ENCODE results near the gene MTX1. TPM values are rescaled to one million over a fixed set of nuclear protein-coding genes. Genes with fewer than 3 reads are reported as not detected.

MTX1 gene
- total RNA-seq, 1 donor from 2014 or later, result 38.8 TPM

- no peak for TF ChIP-seq CTCF (IDR thresholded peaks at IDR 0.05; ENCODE audit: unreplicated experiment)
- no peaks in the 10 kb centered on the region for H3K9me3 Mint-ChIP-seq (ENCODE audit: unreplicated experiment)
- peaks cover 10% of the 10 kb centered on the region for H3K27me3 Mint-ChIP-seq (ENCODE audit: unreplicated experiment)
- peaks cover 20% of the 10 kb centered on the region for H3K4me1 Mint-ChIP-seq (ENCODE audit: unreplicated experiment)
- H3K36me3 Mint-ChIP-seq (ENCODE audit: low read depth, unreplicated experiment), result peaks cover 15% of the 10 kb centered on the region
- no peak for DNase-seq (ENCODE audit: low spot score)
- no peak overlapping the region for H3K27ac Mint-ChIP-seq (ENCODE audit: unreplicated experiment)
- H3K4me3 Mint-ChIP-seq (ENCODE audit: unreplicated experiment), result no peak overlapping the region
Observed at GRCh38 chr1:155247667-155248553, 39.4 kb downstream of the MTX1 start.

- peaks cover 15% of the 10 kb centered on the region for H3K36me3 Mint-ChIP-seq (ENCODE audit: low read depth, unreplicated experiment)
- peaks cover 16% of the 10 kb centered on the region for H3K27me3 Mint-ChIP-seq (ENCODE audit: unreplicated experiment)
- DNase-seq (ENCODE audit: low spot score), result no peak
- H3K9me3 Mint-ChIP-seq (ENCODE audit: unreplicated experiment), result no peaks in the 10 kb centered on the region
- no peak for TF ChIP-seq CTCF (IDR thresholded peaks at IDR 0.05; ENCODE audit: unreplicated experiment)
- H3K4me1 Mint-ChIP-seq (ENCODE audit: unreplicated experiment), result peaks cover 25% of the 10 kb centered on the region
- no peak overlapping the region for H3K27ac Mint-ChIP-seq (ENCODE audit: unreplicated experiment)
- no peak overlapping the region for H3K4me3 Mint-ChIP-seq (ENCODE audit: unreplicated experiment)
Observed at GRCh38 chr1:155250246-155250632, 41.7 kb downstream of the MTX1 start.

- DNase-seq (ENCODE audit: low spot score), result peak; percentile 99
- peak overlapping the region; percentile 9 for H3K4me3 Mint-ChIP-seq (ENCODE audit: unreplicated experiment)
- H3K36me3 Mint-ChIP-seq (ENCODE audit: low read depth, unreplicated experiment), result peaks cover 17% of the 10 kb centered on the region
- peak; percentile 96 for TF ChIP-seq CTCF (IDR thresholded peaks at IDR 0.05; ENCODE audit: unreplicated experiment)
- H3K27ac Mint-ChIP-seq (ENCODE audit: unreplicated experiment), result no peak overlapping the region
- H3K9me3 Mint-ChIP-seq (ENCODE audit: unreplicated experiment), result no peaks in the 10 kb centered on the region
- H3K4me1 Mint-ChIP-seq (ENCODE audit: unreplicated experiment), result peaks cover 25% of the 10 kb centered on the region
- peaks cover 16% of the 10 kb centered on the region for H3K27me3 Mint-ChIP-seq (ENCODE audit: unreplicated experiment)
Observed at GRCh38 chr1:155250633-155251449, 42.3 kb downstream of the MTX1 start.

- peaks cover 27% of the 10 kb centered on the region for H3K4me1 Mint-ChIP-seq (ENCODE audit: unreplicated experiment)
- H3K4me3 Mint-ChIP-seq (ENCODE audit: unreplicated experiment), result no peak overlapping the region
- H3K27me3 Mint-ChIP-seq (ENCODE audit: unreplicated experiment), result peaks cover 10% of the 10 kb centered on the region
- peaks cover 14% of the 10 kb centered on the region for H3K36me3 Mint-ChIP-seq (ENCODE audit: low read depth, unreplicated experiment)
- no peak for DNase-seq (ENCODE audit: low spot score)
- H3K27ac Mint-ChIP-seq (ENCODE audit: unreplicated experiment), result no peak overlapping the region
- H3K9me3 Mint-ChIP-seq (ENCODE audit: unreplicated experiment), result no peaks in the 10 kb centered on the region
- TF ChIP-seq CTCF (IDR thresholded peaks at IDR 0.05; ENCODE audit: unreplicated experiment), result no peak
Observed at GRCh38 chr1:155251566-155251965, 43.1 kb downstream of the MTX1 start.
